Chondrocyte (in vitro differentiated cells): ENCODE data around the gene SFRP5. TPM values are rescaled to one million over a fixed set of nuclear protein-coding genes. Genes with fewer than 3 reads are reported as not detected.
A peak's percentile ranks its signal among the peaks of the same experiment; 100 is the strongest.

Experiments
- DNase-seq: peaks from one replicate; pipeline ENCODE4 v3.0.0; 2021; ENCODE audit warnings: mixed read lengths, low spot score
- H3K27ac Mint-ChIP-seq: one replicate; pipeline ENCODE4 v1.8.0; 2021; ENCODE audit warnings: mild to moderate bottlenecking, moderate library complexity, mixed read lengths; ENCODE audit not compliant: unreplicated experiment
- H3K27me3 Mint-ChIP-seq: 2 replicates; pipeline ENCODE4 v1.8.0; 2021; ENCODE audit warnings: low read depth, mixed read lengths
- H3K36me3 Mint-ChIP-seq: 2 replicates; pipeline ENCODE4 v1.8.0; 2021; ENCODE audit warnings: low read depth, mixed read lengths
- H3K4me1 Mint-ChIP-seq: 2 replicates; pipeline ENCODE4 v1.8.0; 2021; ENCODE audit warnings: low read depth, mild to moderate bottlenecking, mixed read lengths
- H3K4me3 Mint-ChIP-seq: one replicate; pipeline ENCODE4 v1.8.0; 2021; ENCODE audit warnings: mild to moderate bottlenecking, moderate library complexity, mixed read lengths; ENCODE audit not compliant: unreplicated experiment
- H3K9me3 Mint-ChIP-seq: 2 replicates; pipeline ENCODE4 v1.8.0; 2021; ENCODE audit warnings: low read depth, mixed read lengths
- CTCF ChIP-seq: fragments of 200-600 bp; sonication (generic); IDR thresholded peaks from 2 replicates; pipeline ENCODE4 v1.5.0; 2021; ENCODE audit warnings: antibody characterized with exemption, mild to moderate bottlenecking, moderate library complexity
- total RNA-seq: library from RNA; stranded (reverse); gene quantifications from 3 replicates; pipeline ENCODE4 v1.2.1, GENCODE V29; 2021

The SFRP5 gene
- total RNA-seq, 1 donor from 2014 or later = 0.35 TPM

GRCh38 chr10:97718659-97719142, 53.1 kb downstream of the SFRP5 start:
- H3K4me3 Mint-ChIP-seq = no peak overlapping the region
- peaks cover 31% of the 10 kb centered on the region for H3K36me3 Mint-ChIP-seq
- H3K27me3 Mint-ChIP-seq = no peaks in the 10 kb centered on the region
- no peaks in the 10 kb centered on the region for H3K9me3 Mint-ChIP-seq
- peak overlapping the region; percentile 36 for H3K27ac Mint-ChIP-seq
- peaks cover 45% of the 10 kb centered on the region for H3K4me1 Mint-ChIP-seq
- DNase-seq = no peak
- no peak for TF ChIP-seq CTCF

GRCh38 chr10:97718178-97718577, 53.6 kb downstream of the SFRP5 start:
- no peaks in the 10 kb centered on the region for H3K9me3 Mint-ChIP-seq
- TF ChIP-seq CTCF = no peak
- H3K27ac Mint-ChIP-seq = no peak overlapping the region
- no peak for DNase-seq
- H3K27me3 Mint-ChIP-seq = no peaks in the 10 kb centered on the region
- H3K36me3 Mint-ChIP-seq = peaks cover 31% of the 10 kb centered on the region
- peaks cover 47% of the 10 kb centered on the region for H3K4me1 Mint-ChIP-seq
- no peak overlapping the region for H3K4me3 Mint-ChIP-seq

DNA sequence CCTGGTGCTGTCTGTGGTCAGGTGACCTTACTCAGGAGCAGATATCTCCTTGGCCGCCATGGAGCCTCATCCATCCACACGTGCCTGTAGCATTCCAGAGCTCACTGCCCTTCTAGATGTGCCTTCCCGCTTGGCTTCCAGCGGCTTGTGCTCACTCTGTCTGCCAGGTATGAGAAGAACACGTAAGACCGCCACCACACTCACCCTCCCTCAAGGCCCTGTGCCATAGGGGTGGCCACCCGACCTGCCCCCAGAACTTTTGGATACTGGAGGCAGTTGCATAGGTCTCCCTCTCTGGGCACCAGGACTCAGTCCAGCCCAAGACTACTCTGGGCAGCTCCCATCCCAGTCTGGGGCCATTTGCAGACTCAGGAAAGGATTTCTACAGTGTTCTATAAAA, 54.2 kb downstream of the SFRP5 start:
- H3K36me3 Mint-ChIP-seq = peaks cover 31% of the 10 kb centered on the region
- no peak for TF ChIP-seq CTCF
- no peaks in the 10 kb centered on the region for H3K9me3 Mint-ChIP-seq
- H3K27me3 Mint-ChIP-seq = no peaks in the 10 kb centered on the region
- no peak for DNase-seq
- peaks cover 52% of the 10 kb centered on the region for H3K4me1 Mint-ChIP-seq
- no peak overlapping the region for H3K4me3 Mint-ChIP-seq
- no peak overlapping the region for H3K27ac Mint-ChIP-seq

Other genes starting within 250 kb of the SFRP5 start
- gene ANKRD2, start 199.2 kb downstream of the SFRP5 start, total RNA-seq = 0.46 to 0.60 TPM (median 0.54 TPM) in 3 replicates
- 0.12 TPM in 1 of 3 replicates, not detected in the others for gene HOGA1, start 187.6 kb downstream of the SFRP5 start, total RNA-seq
- not detected in 3 replicates for gene C10orf62, start 182.3 kb downstream of the SFRP5 start, total RNA-seq
- 11.3 to 13.7 TPM (median 11.8 TPM) in 3 replicates for gene MORN4, start 138.5 kb downstream of the SFRP5 start, total RNA-seq
- 20.1 to 20.9 TPM (median 20.1 TPM) in 3 replicates for gene PI4K2A, start 131.3 kb downstream of the SFRP5 start, total RNA-seq
- 5.1 to 7.7 TPM (median 6.5 TPM) in 3 replicates for gene AVPI1, start 84.8 kb downstream of the SFRP5 start, total RNA-seq
- gene MARVELD1, start 58.3 kb downstream of the SFRP5 start, total RNA-seq = 133 to 150 TPM (median 143 TPM) in 3 replicates
- 16.9 to 18.1 TPM (median 17.1 TPM) in 3 replicates for gene ZFYVE27, start 34.9 kb downstream of the SFRP5 start, total RNA-seq
- 0.12 to 0.27 TPM (median 0.13 TPM) in 3 replicates for gene GOLGA7B, start 77.8 kb upstream of the SFRP5 start, total RNA-seq